DOHH2 (cell line): ENCODE data around the gene FRMD3.

Experiments used
- H3F3A ChIP-seq: fragments of 200-600 bp; sonication (generic), shearing (Covaris generic); 2 replicates; pipeline ENCODE4 v1.6.0; 2016; ENCODE audit warnings: antibody characterized with exemption, mild to moderate bottlenecking; ENCODE audit not compliant: control insufficient read depth, insufficient read depth
- H3K27ac ChIP-seq: fragments of 200-600 bp; sonication (generic); 2 replicates; pipeline ENCODE4 v1.5.1; 2014; ENCODE audit warnings: low read depth, mild to moderate bottlenecking, low read length, moderate library complexity
- H3K27me3 ChIP-seq: fragments of 200-600 bp; sonication (generic); 2 replicates; pipeline ENCODE4 v1.6.1; 2014; ENCODE audit warnings: mild to moderate bottlenecking, low read length, mixed read lengths; ENCODE audit not compliant: control insufficient read depth
- H3K36me3 ChIP-seq: fragments of 200-600 bp; sonication (generic); 2 replicates; pipeline ENCODE4 v1.6.1; 2014; ENCODE audit warnings: mild to moderate bottlenecking, low read length, moderate library complexity, mixed read lengths; ENCODE audit not compliant: control insufficient read depth
- H3K4me1 ChIP-seq: fragments of 200-600 bp; sonication (generic); 2 replicates; pipeline ENCODE4 v1.6.1; 2014; ENCODE audit warnings: mild to moderate bottlenecking, low read length, mixed read lengths; ENCODE audit not compliant: control insufficient read depth
- H3K4me2 ChIP-seq: fragments of 200-600 bp; sonication (generic); 2 replicates; pipeline ENCODE4 v1.6.0; 2014; ENCODE audit warnings: mild to moderate bottlenecking, low read length, moderate library complexity
- H3K4me3 ChIP-seq: fragments of 200-600 bp; sonication (generic); 2 replicates; pipeline ENCODE4 v1.5.1; 2014; ENCODE audit warnings: mild to moderate bottlenecking, low read length, mixed read lengths
- H3K79me2 ChIP-seq: fragments of 200-600 bp; sonication (generic); 2 replicates; pipeline ENCODE4 v1.6.1; 2014; ENCODE audit warnings: mild to moderate bottlenecking, low read length, mixed read lengths; ENCODE audit not compliant: control insufficient read depth
- H3K9me2 ChIP-seq: fragments of 200-600 bp; sonication (generic); replicated peaks from 2 replicates; pipeline ENCODE4 v1.6.1; 2014; ENCODE audit warnings: mild to moderate bottlenecking, low read length, mixed read lengths; ENCODE audit not compliant: control insufficient read depth
- H3K9me3 ChIP-seq: fragments of 200-600 bp; sonication (generic); 2 replicates; pipeline ENCODE4 v1.6.1; 2014; ENCODE audit warnings: antibody characterized with exemption, low read length, mixed read lengths; ENCODE audit not compliant: control insufficient read depth, insufficient read depth
- H4K20me1 ChIP-seq: fragments of 200-600 bp; sonication (generic); 2 replicates; pipeline ENCODE4 v1.6.0; 2014; ENCODE audit warnings: low read depth, mild to moderate bottlenecking, antibody characterized with exemption, low read length, moderate library complexity; ENCODE audit not compliant: control insufficient read depth, insufficient read depth
- CTCF ChIP-seq: fragments of 200-600 bp; sonication (generic); IDR thresholded peaks from one replicate; pipeline ENCODE4 v1.5.1; 2014; ENCODE audit warnings: antibody characterized with exemption, mild to moderate bottlenecking, low read depth, low read length; ENCODE audit not compliant: poor library complexity, severe bottlenecking
- EZH2phosphoT487 ChIP-seq: fragments of 200-600 bp; sonication (generic); IDR thresholded peaks from 2 replicates; pipeline ENCODE4 v1.6.1; 2017; ENCODE audit warnings: borderline replicate concordance, mild to moderate bottlenecking, antibody characterized with exemption, low read length, moderate library complexity, mixed read lengths

The FRMD3 gene

GRCh38 chr9:83570359-83570758 lies 32.2 kb upstream of the FRMD3 start:
- no peaks in the 10 kb centered on the region for H3F3A ChIP-seq
- H3K4me3 ChIP-seq: no peak overlapping the region
- no peak overlapping the region for H3K4me2 ChIP-seq
- H3K36me3 ChIP-seq: no peaks in the 10 kb centered on the region
- no peaks in the 10 kb centered on the region for H3K79me2 ChIP-seq
- no peaks in the 10 kb centered on the region for H3K4me1 ChIP-seq
- H3K9me3 ChIP-seq: no peaks in the 10 kb centered on the region
- H4K20me1 ChIP-seq: no peaks in the 10 kb centered on the region
- no peak overlapping the region for H3K27ac ChIP-seq
- no peaks in the 10 kb centered on the region for H3K9me2 ChIP-seq
- no peak for TF ChIP-seq EZH2phosphoT487
- TF ChIP-seq CTCF: no peak
- peaks cover 4% of the 10 kb centered on the region; the same call in 1 of the 2 replicates for H3K27me3 ChIP-seq

- Histone ChIP-seq H3K9me3 (no peaks in the 10 kb centered on the region), H3F3A (no peaks in the 10 kb centered on the region), H3K79me2 (no peaks in the 10 kb centered on the region), H3K4me2 (no peak overlapping the region), H3K27ac (no peak overlapping the region), H3K9me2 (no peaks in the 10 kb centered on the region), H3K27me3 (peaks cover 4% of the 10 kb centered on the region; the same call in 1 of the 2 replicates), H3K36me3 (no peaks in the 10 kb centered on the region), H3K4me1 (no peaks in the 10 kb centered on the region), H4K20me1 (no peaks in the 10 kb centered on the region), H3K4me3 (no peak overlapping the region)
- TF ChIP-seq EZH2phosphoT487 (no peak), CTCF (no peak)
Observed at GRCh38 chr9:83569326-83569725, 31.1 kb upstream of the FRMD3 start.

- TF ChIP-seq EZH2phosphoT487 (no peak), CTCF (no peak)
- Histone ChIP-seq H3K27ac (no peak overlapping the region), H3F3A (no peaks in the 10 kb centered on the region), H3K79me2 (no peaks in the 10 kb centered on the region), H3K4me3 (no peak overlapping the region), H3K36me3 (no peaks in the 10 kb centered on the region), H3K4me1 (no peaks in the 10 kb centered on the region), H3K4me2 (no peak overlapping the region), H4K20me1 (no peaks in the 10 kb centered on the region), H3K9me2 (no peaks in the 10 kb centered on the region), H3K27me3 (no peaks in the 10 kb centered on the region), H3K9me3 (no peaks in the 10 kb centered on the region)
Observed at GRCh38 chr9:83563360-83563759, 25.2 kb upstream of the FRMD3 start.
